Measurements from ENCODE around the gene TDO2.

TDO2 gene

DNA sequence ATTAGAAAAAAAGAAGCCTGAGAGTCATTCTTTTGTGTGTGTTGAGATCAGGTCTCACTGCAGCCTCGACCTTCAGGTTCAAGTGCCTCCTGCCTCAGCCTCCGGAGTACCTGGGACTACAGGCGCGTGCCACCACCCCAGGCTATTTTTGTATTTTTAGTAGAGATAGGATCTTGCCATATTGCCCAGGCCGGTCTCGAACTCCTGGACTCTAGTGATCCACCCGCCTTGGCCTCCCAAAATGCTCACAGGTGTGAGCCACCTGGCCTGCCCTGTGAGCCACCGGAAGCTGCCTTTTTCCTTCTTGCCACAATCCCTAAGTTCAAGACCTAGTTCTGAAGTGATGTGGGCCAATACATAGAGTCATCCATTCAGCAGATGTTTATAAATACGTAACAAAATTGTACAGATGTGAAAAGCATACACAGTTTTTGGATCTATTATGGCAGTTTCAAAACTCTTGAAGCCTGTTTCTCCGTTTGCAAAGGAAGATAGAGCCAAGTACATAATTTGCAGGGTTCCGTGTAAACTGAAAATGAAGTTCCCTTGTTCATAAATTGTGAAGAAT is 50.7 kb downstream of the TDO2 start:
- peak overlapping the region; percentile 89 for H3K4me3 ChIP-seq (ENCODE audit: low read depth, low read length)
- H3K9ac ChIP-seq (ENCODE audit: low read depth, low read length), result peak overlapping the region; percentile 91; the same call in 1 of the 2 replicates
- H3K27me3 ChIP-seq (ENCODE audit: control insufficient read depth, insufficient read depth, low read length), result no peaks in the 10 kb centered on the region
- no peaks in the 10 kb centered on the region for H3K36me3 ChIP-seq (ENCODE audit: control insufficient read depth, insufficient read depth, low read length)
- no peak overlapping the region for H3K27ac ChIP-seq (ENCODE audit: low read depth, low read length)
- H3K9me3 ChIP-seq (ENCODE audit: control insufficient read depth, insufficient read depth, low read length), result no peaks in the 10 kb centered on the region
- H3K4me1 ChIP-seq (ENCODE audit: control insufficient read depth, insufficient read depth, low read length), result no peaks in the 10 kb centered on the region

DNA sequence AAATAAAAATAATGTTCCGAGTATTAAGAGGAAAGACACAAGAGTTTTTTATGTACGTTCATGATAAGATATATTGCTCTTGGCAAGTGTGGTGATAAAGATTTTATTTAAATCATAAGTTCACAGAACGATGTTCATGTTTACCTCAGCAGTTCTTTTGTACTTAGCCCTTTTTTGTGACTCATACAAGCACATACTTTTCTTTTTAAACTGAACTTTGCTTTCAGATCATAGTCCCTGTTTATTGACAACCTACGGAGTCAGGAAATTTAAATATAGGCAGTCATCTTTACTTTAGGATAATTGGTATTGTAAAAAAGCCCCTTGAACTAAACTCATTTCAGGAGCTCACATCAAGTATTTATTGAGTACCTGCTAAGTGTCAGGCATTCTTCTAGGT is 51.4 kb downstream of the TDO2 start:
- Histone ChIP-seq H3K9ac (ENCODE audit: low read depth, low read length) (no peak overlapping the region), H3K4me3 (ENCODE audit: low read depth, low read length) (no peak overlapping the region), H3K36me3 (ENCODE audit: control insufficient read depth, insufficient read depth, low read length) (no peaks in the 10 kb centered on the region), H3K27me3 (ENCODE audit: control insufficient read depth, insufficient read depth, low read length) (no peaks in the 10 kb centered on the region), H3K27ac (ENCODE audit: low read depth, low read length) (no peak overlapping the region), H3K9me3 (ENCODE audit: control insufficient read depth, insufficient read depth, low read length) (no peaks in the 10 kb centered on the region), H3K4me1 (ENCODE audit: control insufficient read depth, insufficient read depth, low read length) (no peaks in the 10 kb centered on the region)

DNA sequence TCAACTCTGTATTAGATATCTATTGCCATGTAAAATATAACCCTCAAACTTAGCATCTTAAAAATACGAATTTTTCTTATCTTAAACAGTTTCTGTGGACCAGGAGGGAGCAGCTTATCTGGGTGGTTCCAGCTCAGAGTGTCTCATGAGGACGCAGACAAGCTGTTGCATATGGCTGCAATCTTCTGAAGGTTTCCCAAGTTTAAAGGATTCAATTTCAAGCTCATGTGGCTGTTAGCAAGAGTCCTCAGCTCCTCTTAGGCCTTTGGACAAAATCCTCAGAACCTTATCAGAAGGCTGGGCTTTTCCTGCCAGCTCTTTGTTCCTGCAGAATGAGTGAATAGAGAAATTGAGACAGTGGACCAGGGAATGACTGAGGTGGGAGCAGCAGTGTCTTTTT is 53.0 kb downstream of the TDO2 start:
- Histone ChIP-seq H3K4me3 (ENCODE audit: low read depth, low read length) (no peak overlapping the region), H3K27me3 (ENCODE audit: control insufficient read depth, insufficient read depth, low read length) (no peaks in the 10 kb centered on the region), H3K9ac (ENCODE audit: low read depth, low read length) (no peak overlapping the region), H3K9me3 (ENCODE audit: control insufficient read depth, insufficient read depth, low read length) (no peaks in the 10 kb centered on the region), H3K27ac (ENCODE audit: low read depth, low read length) (no peak overlapping the region), H3K4me1 (ENCODE audit: control insufficient read depth, insufficient read depth, low read length) (no peaks in the 10 kb centered on the region), H3K36me3 (ENCODE audit: control insufficient read depth, insufficient read depth, low read length) (no peaks in the 10 kb centered on the region)

DNA sequence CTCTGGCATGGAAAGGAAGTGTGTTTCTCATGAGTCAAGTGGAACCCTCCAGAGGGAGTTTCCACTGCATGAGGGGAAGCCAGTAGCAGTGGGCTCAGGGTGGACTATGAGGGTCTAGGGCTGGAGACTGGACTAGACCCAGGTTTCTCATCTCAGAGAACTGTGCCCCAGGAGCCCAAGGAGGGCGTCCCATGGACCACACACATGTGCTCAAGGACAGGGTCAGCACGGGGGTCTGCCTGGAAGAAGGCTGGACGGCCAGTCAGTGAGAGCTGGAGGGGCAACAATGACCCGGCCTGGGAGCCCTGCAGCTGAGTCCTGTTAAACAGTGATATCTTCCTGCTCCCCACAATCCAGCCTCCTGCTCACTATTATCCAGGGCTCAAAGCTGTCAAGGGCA is 55.9 kb downstream of the TDO2 start:
- Histone ChIP-seq H3K36me3 (ENCODE audit: control insufficient read depth, insufficient read depth, low read length) (no peaks in the 10 kb centered on the region), H3K27ac (ENCODE audit: low read depth, low read length) (no peak overlapping the region), H3K9me3 (ENCODE audit: control insufficient read depth, insufficient read depth, low read length) (no peaks in the 10 kb centered on the region), H3K4me1 (ENCODE audit: control insufficient read depth, insufficient read depth, low read length) (no peaks in the 10 kb centered on the region), H3K27me3 (ENCODE audit: control insufficient read depth, insufficient read depth, low read length) (no peaks in the 10 kb centered on the region), H3K4me3 (ENCODE audit: low read depth, low read length) (no peak overlapping the region), H3K9ac (ENCODE audit: low read depth, low read length) (no peak overlapping the region)

DNA sequence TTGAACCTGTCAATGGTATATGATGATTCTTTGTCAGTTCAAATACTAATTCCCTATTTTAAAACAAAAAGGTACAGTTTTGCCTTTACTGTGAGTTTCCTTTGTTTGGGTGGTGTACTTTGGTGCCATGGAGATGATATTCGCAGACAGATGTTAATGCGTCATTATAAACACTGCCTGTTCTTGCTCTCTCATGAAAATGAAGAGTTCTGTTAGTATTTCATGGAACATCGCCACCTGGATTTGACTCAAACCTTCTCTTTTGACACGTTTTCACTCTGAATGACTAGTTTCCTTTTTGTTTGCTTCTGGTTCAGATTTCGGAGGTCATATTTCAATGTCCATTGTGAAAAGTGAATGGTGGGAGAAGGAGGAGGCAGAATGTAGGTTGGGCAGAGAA is 57.0 kb downstream of the TDO2 start:
- H3K9ac ChIP-seq (ENCODE audit: low read depth, low read length), result no peak overlapping the region
- 0 out of 2 replicates have a peak, but pooled peaks cover 6% of the 10 kb centered on the region for H3K4me1 ChIP-seq (ENCODE audit: control insufficient read depth, insufficient read depth, low read length)
- H3K27me3 ChIP-seq (ENCODE audit: control insufficient read depth, insufficient read depth, low read length), result no peaks in the 10 kb centered on the region
- no peak overlapping the region for H3K27ac ChIP-seq (ENCODE audit: low read depth, low read length)
- H3K36me3 ChIP-seq (ENCODE audit: control insufficient read depth, insufficient read depth, low read length), result no peaks in the 10 kb centered on the region
- H3K4me3 ChIP-seq (ENCODE audit: low read depth, low read length), result no peak overlapping the region
- H3K9me3 ChIP-seq (ENCODE audit: control insufficient read depth, insufficient read depth, low read length), result no peaks in the 10 kb centered on the region

DNA sequence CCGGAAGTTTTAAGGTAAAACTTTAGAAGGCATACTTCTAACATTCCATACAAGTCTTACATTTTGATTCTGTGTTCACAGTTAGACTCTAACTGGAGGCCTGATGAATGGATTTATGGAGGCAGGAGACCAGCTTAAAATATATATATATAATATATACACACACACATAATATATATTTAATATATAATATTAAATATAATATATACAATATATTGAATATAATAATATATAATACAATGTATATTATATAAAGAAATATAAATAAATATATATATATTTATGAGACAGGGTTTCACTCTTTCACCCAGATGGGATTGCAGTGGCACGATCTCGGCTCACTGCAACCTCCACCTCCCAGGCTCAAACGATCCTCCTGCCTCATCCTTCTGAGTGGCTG is 58.1 kb downstream of the TDO2 start:
- H3K9ac ChIP-seq (ENCODE audit: low read depth, low read length), result no peak overlapping the region

DNA sequence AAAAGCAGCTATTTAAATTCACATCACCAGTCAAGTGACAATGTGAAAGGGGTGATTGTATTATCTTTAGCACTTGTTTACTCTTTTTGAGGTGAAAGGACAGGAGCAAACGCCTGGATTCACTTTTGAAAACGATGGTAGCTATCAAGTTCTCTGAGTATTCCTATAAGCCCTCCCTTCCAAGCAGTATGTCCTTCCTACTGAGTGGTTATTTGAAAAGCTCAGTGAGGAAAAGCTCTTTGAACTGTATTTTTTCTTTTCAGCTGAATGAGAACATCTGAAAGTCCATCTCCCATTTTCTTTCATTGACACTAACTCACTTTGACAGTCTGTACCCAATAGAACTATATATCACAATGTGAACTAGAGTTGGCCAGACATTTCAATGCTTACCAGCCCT is 59.3 kb downstream of the TDO2 start:
- H3K36me3 ChIP-seq (ENCODE audit: control insufficient read depth, insufficient read depth, low read length), result no peaks in the 10 kb centered on the region
- no peaks in the 10 kb centered on the region for H3K27me3 ChIP-seq (ENCODE audit: control insufficient read depth, insufficient read depth, low read length)
- no peak overlapping the region for H3K9ac ChIP-seq (ENCODE audit: low read depth, low read length)
- no peak overlapping the region for H3K27ac ChIP-seq (ENCODE audit: low read depth, low read length)
- no peak overlapping the region for H3K4me3 ChIP-seq (ENCODE audit: low read depth, low read length)
- no peaks in the 10 kb centered on the region for H3K9me3 ChIP-seq (ENCODE audit: control insufficient read depth, insufficient read depth, low read length)
- H3K4me1 ChIP-seq (ENCODE audit: control insufficient read depth, insufficient read depth, low read length), result 0 out of 2 replicates have a peak, but pooled peaks cover 6% of the 10 kb centered on the region

More for the DNA sequence above, 58.1 kb downstream of the TDO2 start:
- H3K36me3 ChIP-seq (ENCODE audit: control insufficient read depth, insufficient read depth, low read length), result no peaks in the 10 kb centered on the region
- no peaks in the 10 kb centered on the region for H3K9me3 ChIP-seq (ENCODE audit: control insufficient read depth, insufficient read depth, low read length)
- H3K27ac ChIP-seq (ENCODE audit: low read depth, low read length), result no peak overlapping the region
- no peaks in the 10 kb centered on the region for H3K27me3 ChIP-seq (ENCODE audit: control insufficient read depth, insufficient read depth, low read length)
- no peak overlapping the region for H3K4me3 ChIP-seq (ENCODE audit: low read depth, low read length)
- H3K4me1 ChIP-seq (ENCODE audit: control insufficient read depth, insufficient read depth, low read length), result 0 out of 2 replicates have a peak, but pooled peaks cover 6% of the 10 kb centered on the region

DNA sequence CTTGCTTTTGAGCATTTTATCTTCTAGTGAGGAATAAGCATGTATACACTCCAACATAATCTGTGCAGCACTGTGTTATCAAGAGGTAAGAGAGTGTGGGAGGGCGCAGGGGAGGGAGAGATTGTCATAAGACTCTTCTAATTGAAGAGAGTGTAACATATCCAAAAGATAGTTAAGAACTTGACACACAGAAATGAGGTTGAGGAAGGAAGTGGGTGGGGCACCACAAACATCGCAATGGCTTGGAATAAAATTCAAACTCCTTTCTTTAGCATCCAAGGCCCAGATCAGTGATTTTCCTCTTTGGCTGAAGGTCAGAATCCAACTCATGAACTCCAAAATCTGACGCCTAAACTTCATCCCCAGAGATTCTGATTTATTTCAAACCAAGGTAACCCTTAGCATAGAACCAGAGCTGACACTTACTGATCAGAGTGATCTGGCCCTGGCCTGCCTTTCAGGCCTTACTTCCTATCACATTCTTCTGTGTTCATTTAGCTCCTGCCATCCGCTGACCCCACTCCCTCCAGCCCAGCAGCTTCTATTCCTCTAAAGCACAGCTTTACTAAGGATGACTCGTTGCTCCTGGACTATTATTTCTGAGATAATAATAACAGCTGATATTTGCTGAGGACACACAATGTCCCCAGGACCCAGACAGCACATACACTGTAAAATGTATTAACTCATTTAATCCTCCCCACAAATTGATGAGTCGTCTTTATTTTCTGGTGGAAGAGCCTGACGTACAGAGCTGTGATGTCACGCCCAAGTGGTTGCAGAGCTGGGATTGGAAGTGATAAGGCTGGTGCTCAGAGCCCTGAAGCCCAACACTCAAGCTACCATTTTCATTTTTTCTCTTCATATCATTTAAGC is 60.8 kb downstream of the TDO2 start:
- H3K4me3 ChIP-seq (ENCODE audit: low read depth, low read length), result no peak overlapping the region
- 0 out of 2 replicates have a peak, but pooled peaks cover 6% of the 10 kb centered on the region for H3K4me1 ChIP-seq (ENCODE audit: control insufficient read depth, insufficient read depth, low read length)
- H3K27me3 ChIP-seq (ENCODE audit: control insufficient read depth, insufficient read depth, low read length), result no peaks in the 10 kb centered on the region
- no peaks in the 10 kb centered on the region for H3K36me3 ChIP-seq (ENCODE audit: control insufficient read depth, insufficient read depth, low read length)
- no peak overlapping the region for H3K9ac ChIP-seq (ENCODE audit: low read depth, low read length)
- no peaks in the 10 kb centered on the region for H3K9me3 ChIP-seq (ENCODE audit: control insufficient read depth, insufficient read depth, low read length)
- no peak overlapping the region for H3K27ac ChIP-seq (ENCODE audit: low read depth, low read length)

DNA sequence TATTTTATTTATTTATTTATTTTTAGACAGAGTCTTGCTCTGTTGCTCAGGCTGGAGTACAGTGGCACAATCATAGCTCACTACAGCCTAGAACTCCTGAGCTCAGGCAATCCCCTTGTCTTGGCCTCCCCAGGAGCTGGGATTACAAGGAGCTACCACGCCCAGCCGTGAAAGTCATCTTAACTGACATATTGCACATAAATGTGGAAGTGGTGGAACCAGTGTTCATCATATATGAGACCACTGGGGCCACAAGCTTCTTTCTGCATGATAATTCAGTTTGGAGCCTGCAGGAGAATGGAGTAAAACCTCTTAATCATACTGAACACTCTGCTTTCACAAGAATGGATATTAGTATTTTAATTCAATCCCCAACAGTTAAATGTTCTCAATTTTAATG is 62.7 kb downstream of the TDO2 start:
- Histone ChIP-seq H3K27ac (ENCODE audit: low read depth, low read length) (no peak overlapping the region), H3K9ac (ENCODE audit: low read depth, low read length) (no peak overlapping the region), H3K36me3 (ENCODE audit: control insufficient read depth, insufficient read depth, low read length) (no peaks in the 10 kb centered on the region), H3K9me3 (ENCODE audit: control insufficient read depth, insufficient read depth, low read length) (no peaks in the 10 kb centered on the region), H3K4me1 (ENCODE audit: control insufficient read depth, insufficient read depth, low read length) (0 out of 2 replicates have a peak, but pooled peaks cover 6% of the 10 kb centered on the region), H3K27me3 (ENCODE audit: control insufficient read depth, insufficient read depth, low read length) (no peaks in the 10 kb centered on the region), H3K4me3 (ENCODE audit: low read depth, low read length) (no peak overlapping the region)

DNA sequence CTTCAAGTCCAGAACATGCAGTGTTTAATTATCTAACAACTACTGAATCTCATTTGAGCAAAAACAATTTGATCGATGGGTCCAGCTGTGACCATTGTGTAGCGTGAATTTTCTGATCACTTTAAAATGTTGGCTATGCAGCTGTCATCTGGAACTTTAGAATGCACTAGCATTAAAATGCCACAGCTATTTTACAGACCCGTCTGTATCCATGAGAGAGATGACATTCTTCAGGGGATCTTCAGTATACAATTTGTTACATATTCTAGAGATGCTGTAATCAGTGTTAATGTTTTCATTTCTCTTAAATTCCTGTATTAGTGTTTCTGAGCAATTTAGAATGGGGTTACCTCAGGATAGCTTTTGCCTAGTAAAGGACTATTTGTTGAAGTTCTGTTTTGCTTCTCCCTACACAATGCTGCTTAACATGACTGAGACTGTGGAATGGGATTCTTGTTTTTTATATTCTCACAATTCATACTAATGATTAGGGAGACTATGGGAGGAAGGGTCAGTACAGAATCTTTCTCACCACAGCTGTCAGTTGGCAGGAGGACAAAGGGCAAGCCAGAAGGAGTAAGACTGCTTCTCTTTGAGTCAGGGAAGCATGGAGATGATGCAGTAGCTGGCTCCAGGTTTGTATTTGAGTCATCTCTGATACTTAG is 63.4 kb downstream of the TDO2 start:
- Histone ChIP-seq H3K9ac (ENCODE audit: low read depth, low read length) (no peak overlapping the region), H3K4me1 (ENCODE audit: control insufficient read depth, insufficient read depth, low read length) (0 out of 2 replicates have a peak, but pooled peaks cover 6% of the 10 kb centered on the region), H3K4me3 (ENCODE audit: low read depth, low read length) (no peak overlapping the region), H3K27me3 (ENCODE audit: control insufficient read depth, insufficient read depth, low read length) (no peaks in the 10 kb centered on the region), H3K36me3 (ENCODE audit: control insufficient read depth, insufficient read depth, low read length) (no peaks in the 10 kb centered on the region), H3K27ac (ENCODE audit: low read depth, low read length) (no peak overlapping the region), H3K9me3 (ENCODE audit: control insufficient read depth, insufficient read depth, low read length) (no peaks in the 10 kb centered on the region)

All from HUES48 (cell line).